ENCODE results near the gene OOSP1.
A peak's percentile ranks its signal among the peaks of the same experiment; 100 is the strongest.
"Not testable (repeated sequence)": the region's sequence is repeated elsewhere in the genome, so short reads cannot be mapped to it uniquely, and the experiment has no call there.

OOSP1 gene

DNA sequence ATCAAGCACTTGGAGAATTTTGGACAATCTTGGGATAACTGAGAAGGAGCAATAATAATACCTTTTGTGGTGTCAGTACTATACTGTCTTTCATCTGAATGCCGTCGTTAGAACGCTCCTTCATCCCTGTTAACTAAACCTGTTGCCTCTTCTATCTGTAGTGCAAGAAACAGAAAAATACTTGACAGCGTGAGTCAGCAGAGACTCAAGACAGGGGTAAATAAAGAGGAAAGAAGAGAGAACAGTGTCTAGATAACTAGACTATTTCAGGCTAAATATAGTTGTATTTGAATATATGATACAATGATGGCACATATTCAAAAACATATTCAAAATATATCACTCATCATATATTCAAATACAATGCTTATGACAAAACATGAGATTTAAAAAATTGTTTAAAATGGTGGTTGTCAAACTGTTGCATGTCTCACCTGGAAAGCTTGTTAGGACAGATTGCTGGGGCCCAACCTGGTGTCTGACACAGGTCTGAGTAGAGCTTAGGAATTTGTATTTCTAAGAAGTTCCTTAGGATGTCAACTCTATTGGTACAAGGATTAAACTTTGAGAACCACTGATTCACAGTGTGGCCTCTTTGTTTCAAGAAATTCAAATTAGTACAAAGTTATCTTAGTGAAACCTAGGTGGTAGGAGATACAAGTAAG lies 43.0 kb downstream of the OOSP1 start:
- no peak for DNase-seq (ENCODE audit: low read depth)
- H3K4me3 ChIP-seq (ENCODE audit: low read depth, low read length), result no peak overlapping the region
- TF ChIP-seq MYC (IDR thresholded peaks at IDR 0.05; ENCODE audit: low read depth, low read length) (no peak), MAX (IDR thresholded peaks at IDR 0.05; ENCODE audit: low read depth, low read length) (no peak), POLR2A (IDR thresholded peaks at IDR 0.05; ENCODE audit: extremely low read depth, insufficient read length) (no peak)
- TF ChIP-seq, protein P1, sequence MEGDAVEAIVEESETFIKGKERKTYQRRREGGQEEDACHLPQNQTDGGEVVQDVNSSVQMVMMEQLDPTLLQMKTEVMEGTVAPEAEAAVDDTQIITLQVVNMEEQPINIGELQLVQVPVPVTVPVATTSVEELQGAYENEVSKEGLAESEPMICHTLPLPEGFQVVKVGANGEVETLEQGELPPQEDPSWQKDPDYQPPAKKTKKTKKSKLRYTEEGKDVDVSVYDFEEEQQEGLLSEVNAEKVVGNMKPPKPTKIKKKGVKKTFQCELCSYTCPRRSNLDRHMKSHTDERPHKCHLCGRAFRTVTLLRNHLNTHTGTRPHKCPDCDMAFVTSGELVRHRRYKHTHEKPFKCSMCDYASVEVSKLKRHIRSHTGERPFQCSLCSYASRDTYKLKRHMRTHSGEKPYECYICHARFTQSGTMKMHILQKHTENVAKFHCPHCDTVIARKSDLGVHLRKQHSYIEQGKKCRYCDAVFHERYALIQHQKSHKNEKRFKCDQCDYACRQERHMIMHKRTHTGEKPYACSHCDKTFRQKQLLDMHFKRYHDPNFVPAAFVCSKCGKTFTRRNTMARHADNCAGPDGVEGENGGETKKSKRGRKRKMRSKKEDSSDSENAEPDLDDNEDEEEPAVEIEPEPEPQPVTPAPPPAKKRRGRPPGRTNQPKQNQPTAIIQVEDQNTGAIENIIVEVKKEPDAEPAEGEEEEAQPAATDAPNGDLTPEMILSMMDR (IDR thresholded peaks at IDR 0.05; ENCODE audit: low read depth, low read length), result no peak

- not testable (repeated sequence) for H3K4me3 ChIP-seq (ENCODE audit: low read depth, low read length); DNase-seq (ENCODE audit: low read depth)
Observed at GRCh38 chr11:59982037-59982436, 43.8 kb downstream of the OOSP1 start.

DNA sequence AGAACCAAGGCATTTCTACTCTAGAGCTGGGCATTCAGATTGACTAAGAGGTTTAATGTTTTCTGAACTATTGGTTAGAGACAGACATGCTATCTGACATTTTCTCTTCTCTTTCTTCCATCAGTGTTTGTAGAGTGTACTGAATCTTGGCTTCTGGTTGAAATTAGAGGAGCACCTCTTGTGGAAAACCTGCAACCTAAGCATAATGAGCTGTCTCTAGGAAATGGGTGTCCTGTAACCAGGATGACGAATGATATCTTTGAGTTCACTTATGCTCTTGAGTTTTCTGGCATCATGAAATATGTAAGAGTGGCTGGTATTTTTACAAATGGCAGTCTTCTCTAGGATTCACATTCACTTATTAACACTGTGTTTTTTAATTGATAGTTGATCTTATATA lies 45.0 kb downstream of the OOSP1 start:
- DNase-seq (ENCODE audit: low read depth), result no peak
- no peak for TF ChIP-seq POLR2A (IDR thresholded peaks at IDR 0.05; ENCODE audit: extremely low read depth, insufficient read length)
- no peak for TF ChIP-seq MYC (IDR thresholded peaks at IDR 0.05; ENCODE audit: low read depth, low read length)
- TF ChIP-seq, protein P1 (IDR thresholded peaks at IDR 0.05; ENCODE audit: low read depth, low read length), result no peak
- no peak for TF ChIP-seq MAX (IDR thresholded peaks at IDR 0.05; ENCODE audit: low read depth, low read length)
- H3K4me3 ChIP-seq (ENCODE audit: low read depth, low read length), result no peak overlapping the region

DNA sequence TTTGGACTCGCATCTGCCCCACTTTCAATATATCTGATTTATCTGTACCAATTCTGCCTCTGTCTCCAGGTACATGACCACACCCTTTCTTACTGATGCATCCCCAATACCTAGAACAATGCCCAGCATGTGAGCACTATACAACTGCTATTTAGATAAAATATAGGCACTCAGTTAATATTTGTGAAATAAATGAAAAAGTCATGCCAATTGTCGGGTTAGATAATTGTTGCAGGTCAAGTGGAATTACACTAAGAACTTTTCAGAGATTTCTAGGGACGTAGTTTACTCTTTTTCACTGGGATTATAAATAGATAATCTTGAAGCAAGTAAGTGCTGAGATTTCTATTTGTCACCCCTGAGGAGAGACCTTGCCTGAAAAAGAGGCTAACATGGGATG lies 46.1 kb downstream of the OOSP1 start:
- no peak for DNase-seq (ENCODE audit: low read depth)
- no peak overlapping the region for H3K4me3 ChIP-seq (ENCODE audit: low read depth, low read length)
- no peak for TF ChIP-seq MYC (IDR thresholded peaks at IDR 0.05; ENCODE audit: low read depth, low read length)

- DNase-seq (ENCODE audit: low read depth), result no peak
- no peak for TF ChIP-seq MAX (IDR thresholded peaks at IDR 0.05; ENCODE audit: low read depth, low read length)
- no peak for TF ChIP-seq MYC (IDR thresholded peaks at IDR 0.05; ENCODE audit: low read depth, low read length)
- TF ChIP-seq POLR2A (IDR thresholded peaks at IDR 0.05; ENCODE audit: extremely low read depth, insufficient read length), result no peak
- TF ChIP-seq, protein P1 (IDR thresholded peaks at IDR 0.05; ENCODE audit: low read depth, low read length), result no peak
- H3K4me3 ChIP-seq (ENCODE audit: low read depth, low read length), result no peak overlapping the region
Observed at GRCh38 chr11:59990421-59990820, 52.2 kb downstream of the OOSP1 start.

- peak; percentile 15 for DNase-seq (ENCODE audit: low read depth)
- H3K4me3 ChIP-seq (ENCODE audit: low read depth, low read length), result no peak overlapping the region
- TF ChIP-seq MYC (IDR thresholded peaks at IDR 0.05; ENCODE audit: low read depth, low read length) (no peak), POLR2A (IDR thresholded peaks at IDR 0.05; ENCODE audit: extremely low read depth, insufficient read length) (no peak), MAX (IDR thresholded peaks at IDR 0.05; ENCODE audit: low read depth, low read length) (no peak)
- TF ChIP-seq, protein P1 (IDR thresholded peaks at IDR 0.05; ENCODE audit: low read depth, low read length), result no peak
Observed at GRCh38 chr11:59992425-59992824, 54.2 kb downstream of the OOSP1 start.

DNA sequence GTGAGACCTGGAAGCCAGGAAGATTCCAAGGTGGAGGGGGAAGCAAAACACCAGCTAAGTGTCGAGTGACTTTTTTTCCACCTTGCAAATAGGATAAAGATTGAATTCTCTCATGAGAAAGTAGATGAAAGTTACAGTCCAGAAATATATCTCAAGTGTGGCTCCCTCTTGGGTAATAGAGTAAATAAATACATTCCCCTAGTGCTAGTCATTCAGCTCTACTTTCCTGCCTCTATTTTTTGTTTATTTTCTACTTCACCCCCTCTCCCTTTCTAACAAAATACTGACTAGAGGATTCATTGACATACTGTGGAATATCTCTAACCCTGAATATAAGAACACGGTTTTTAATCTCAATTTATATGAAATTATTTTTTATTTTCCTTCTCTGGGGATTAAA lies 59.6 kb downstream of the OOSP1 start:
- DNase-seq (ENCODE audit: low read depth), result no peak
- TF ChIP-seq, protein P1 (IDR thresholded peaks at IDR 0.05; ENCODE audit: low read depth, low read length), result no peak
- no peak for TF ChIP-seq MYC (IDR thresholded peaks at IDR 0.05; ENCODE audit: low read depth, low read length)
- H3K4me3 ChIP-seq (ENCODE audit: low read depth, low read length), result no peak overlapping the region

Data from NB4 (cell line).